GM12873 (cell line): Measurements from ENCODE around the gene RFTN1.

ENCODE experiments used
- CTCF ChIP-seq: IDR thresholded peaks from 2 replicates; pipeline ENCODE4 v1.5.1; 2012; ENCODE audit warnings: low read depth, mild to moderate bottlenecking, moderate library complexity, low read length, control low read depth; ENCODE audit not compliant: insufficient read depth; ENCODE audit errors: missing control alignments

Gene RFTN1

GRCh38 chr3:16361087-16361486 lies 152.4 kb downstream of the RFTN1 start:
- TF ChIP-seq CTCF = no peak

- no peak for TF ChIP-seq CTCF
Measured at GRCh38 chr3:16359331-16359730, 154.2 kb downstream of the RFTN1 start.

GRCh38 chr3:16358336-16358735 lies 155.2 kb downstream of the RFTN1 start:
- TF ChIP-seq CTCF = no peak

- no peak for TF ChIP-seq CTCF
Measured at GRCh38 chr3:16357186-16358121, 156.0 kb downstream of the RFTN1 start.

- TF ChIP-seq CTCF = no peak
Measured at GRCh38 chr3:16355828-16356227, 157.7 kb downstream of the RFTN1 start.

GRCh38 chr3:16354291-16354690 lies 159.2 kb downstream of the RFTN1 start:
- no peak for TF ChIP-seq CTCF

- TF ChIP-seq CTCF = no peak
Measured at GRCh38 chr3:16352428-16352827, 161.1 kb downstream of the RFTN1 start.
